HG03045 (cell line): ENCODE data around the gene CCDC89.
"Not testable (repeated sequence)": the region's sequence is repeated elsewhere in the genome, so short reads cannot be mapped to it uniquely, and the experiment has no call there.

Experiments used
- ATAC-seq: cut with Tn5 transposase; IDR thresholded peaks from one replicate; pipeline ENCODE4 v1.9.1; 2021; ENCODE audit warnings: mild to moderate bottlenecking, moderate library complexity; ENCODE audit not compliant: unreplicated experiment

CCDC89 gene

DNA sequence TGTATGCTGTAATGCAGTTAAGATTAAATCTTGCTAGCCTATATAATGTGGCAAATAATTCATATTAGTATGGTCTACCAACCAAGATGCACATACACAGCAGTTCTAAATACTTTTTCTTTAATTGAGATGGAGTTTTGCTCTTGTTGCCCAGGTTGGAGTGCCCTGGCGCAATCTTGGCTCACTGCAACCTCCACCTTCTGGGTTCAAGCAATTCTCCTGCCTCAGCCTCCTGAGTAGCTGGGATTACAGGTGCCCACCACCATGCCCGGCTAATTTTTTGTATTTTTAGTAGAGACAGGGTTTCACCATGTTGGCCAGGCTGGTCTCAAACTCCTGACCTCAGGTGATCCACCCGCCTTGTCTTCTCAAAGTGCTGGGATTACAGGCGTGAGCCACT, 31.7 kb downstream of the CCDC89 start:
- not testable (repeated sequence) for ATAC-seq

DNA sequence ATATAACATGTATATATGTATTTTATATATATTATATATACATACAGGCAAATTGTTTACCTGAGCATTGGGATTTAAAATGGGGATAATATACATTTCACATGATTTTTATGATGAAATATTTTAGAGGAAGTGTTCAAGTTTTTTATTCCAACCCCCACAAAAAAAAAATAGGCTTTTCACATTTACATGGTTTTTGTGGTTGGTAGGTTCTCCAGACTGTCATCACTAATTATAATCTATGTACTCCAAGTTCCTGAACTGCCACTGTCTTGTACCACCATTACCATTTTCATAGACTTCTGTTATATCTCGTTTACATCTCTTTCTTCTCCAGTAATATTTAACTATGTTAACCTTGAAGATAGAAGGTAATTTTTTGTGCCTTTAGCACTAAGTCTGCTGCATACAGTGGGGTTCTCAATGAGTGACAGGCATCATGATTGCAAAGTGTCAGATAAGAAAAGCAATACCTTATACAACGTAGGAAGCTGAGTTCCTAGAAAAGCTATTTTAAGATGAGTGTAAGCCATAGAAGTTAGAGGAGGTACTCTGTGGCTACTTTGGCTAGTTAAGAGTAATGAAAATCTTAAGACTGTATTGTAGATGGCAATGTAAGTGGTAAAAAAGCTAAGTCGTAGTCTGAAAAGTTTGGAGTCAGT, 33.1 kb downstream of the CCDC89 start:
- ATAC-seq: no peak

GRCh38 chr11:85651118-85651517, 34.9 kb downstream of the CCDC89 start:
- no peak for ATAC-seq

- peak; percentile 99 for ATAC-seq
Observed at GRCh38 chr11:85647604-85648299, 38.2 kb downstream of the CCDC89 start, which contains the start of gene TMEM126A. TMEM126A (plus strand) TSS chr11:85647967; CDS start chr11:85650256, 2,289 bp downstream.

DNA sequence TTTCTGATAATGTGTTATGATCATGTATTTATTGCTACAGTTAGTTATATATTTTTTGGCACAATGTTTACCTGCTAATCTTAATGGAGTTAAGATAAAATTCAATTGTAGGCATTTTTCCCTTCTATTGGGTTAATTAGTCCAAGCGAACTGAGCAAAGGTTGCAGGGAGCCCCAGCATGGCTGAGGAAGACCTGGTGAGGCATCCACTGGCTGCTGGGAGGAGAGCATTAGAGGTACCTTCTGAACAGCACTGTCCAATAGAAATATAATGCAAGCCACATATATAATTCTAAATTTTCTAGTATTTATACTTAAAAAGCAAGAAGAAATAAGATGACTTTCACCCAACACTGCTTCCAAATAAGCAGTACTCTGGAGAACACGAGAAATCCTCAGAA, 38.9 kb downstream of the CCDC89 start:
- ATAC-seq: no peak

- no peak for ATAC-seq
Observed at GRCh38 chr11:85643191-85643614, 42.8 kb downstream of the CCDC89 start.

GRCh38 chr11:85634747-85635146, 51.2 kb downstream of the CCDC89 start:
- no peak for ATAC-seq
